Testis (tissue), 3 donors: Measurements from ENCODE around the gene RBPJ. TPM values are rescaled to one million over a fixed set of nuclear protein-coding genes. Genes with fewer than 3 reads are reported as not detected.

Experiments
- DNase-seq: peaks from one replicate; pipeline ENCODE4 v3.0.0-alpha.2; 2019
- H3K27ac ChIP-seq, 2 donors: fragments of 200-600 bp; sonication (generic); one replicate each; pipeline ENCODE4 v1.5.1; 2019
- H3K27me3 ChIP-seq: fragments of 200-600 bp; sonication (generic); one replicate; pipeline ENCODE4 v1.5.1; 2019
- H3K36me3 ChIP-seq: fragments of 200-600 bp; sonication (generic); one replicate; pipeline ENCODE4 v1.5.1; 2017; ENCODE audit warnings: low read depth; ENCODE audit errors: missing control alignments
- H3K4me1 ChIP-seq: fragments of 200-600 bp; sonication (generic); one replicate; pipeline ENCODE4 v1.5.1; 2019
- H3K4me3 ChIP-seq, 2 donors: fragments of 200-600 bp; sonication (generic); one replicate each; pipeline ENCODE4 v1.5.1; 2017 to 2019
- H3K9me3 ChIP-seq: fragments of 200-600 bp; sonication (generic); one replicate; pipeline ENCODE4 v1.5.1; 2017
- CTCF ChIP-seq, 3 experiments: fragments of 450-650 bp in 2 of 3; fragments of 200-600 bp in 1 of 3; sonication (generic) in 1 of 3; IDR thresholded peaks; one replicate each; pipeline ENCODE4 v1.5.1; 2016 to 2019; ENCODE audit warnings: antibody characterized with exemption in 3 of 3, mild to moderate bottlenecking in 2 of 3, moderate library complexity in 1 of 3
- POLR2A ChIP-seq: fragments of 450-650 bp; IDR thresholded peaks from one replicate; pipeline ENCODE4 v1.6.1; 2017; ENCODE audit warnings: antibody characterized with exemption, mild to moderate bottlenecking, moderate library complexity
- WGBS, 2 donors: methylation state at CpG; one replicate each; pipeline ENCODE4 v1.1.5; 2018; 5-methylcytosine and 5-hydroxymethylcytosine counted together
- intact Hi-C: fragments of 100-400 bp; cut with DNase I; formaldehyde crosslinking; loops from one replicate; pipeline ENCODE4 v1.15.1; 2023; ENCODE audit warnings: low total_unique reads
- polyA plus RNA-seq: library from polyadenylated mRNA; stranded (reverse); fragments of 350-450 nt; fragmentation: Illumina TruSeq; extraction: RNeasy Lipid Tissue Mini Kit (QIAGEN cat#74804); gene quantifications from one replicate; pipeline ENCODE4 v1.2.3, GENCODE V29; 2014; ENCODE audit warnings: low read depth, low replicate concordance; ENCODE audit not compliant: insufficient read depth
- total RNA-seq, 2 donors: library from RNA; depleted of rRNA; stranded (reverse); fragments of >200 nt; gene quantifications; one replicate each; pipeline ENCODE4 v1.2.3, GENCODE V29; 2016

RBPJ gene
- total and polyA plus RNA-seq, 3 donors from 2014 or later: 57.7 to 75.8 (median 71.6) TPM

GRCh38 chr4:26287756-26288155 is 33.1 kb upstream of the RBPJ start:
- Histone ChIP-seq H3K36me3 (no peaks in the 10 kb centered on the region), H3K27ac (no peak overlapping the region), H3K4me3 (no peak overlapping the region), H3K4me1 (no peaks in the 10 kb centered on the region), H3K9me3 (no peaks in the 10 kb centered on the region), H3K27me3 (no peaks in the 10 kb centered on the region)
- 91 to 93% methylated on average over 1 of the region's 1 CpG for WGBS, 2 donors
- no peak for DNase-seq
- no peak for TF ChIP-seq CTCF (IDR thresholded peaks at IDR 0.05)
- TF ChIP-seq POLR2A: no peak
- intact Hi-C loops: no loop called here

GRCh38 chr4:26288355-26288909 is 32.4 kb upstream of the RBPJ start:
- H3K36me3 ChIP-seq: no peaks in the 10 kb centered on the region
- TF ChIP-seq POLR2A (no peak), CTCF (IDR thresholded peaks at IDR 0.05) (no peak)
- H3K9me3 ChIP-seq: no peaks in the 10 kb centered on the region
- no peaks in the 10 kb centered on the region for H3K4me1 ChIP-seq
- DNase-seq: no peak
- H3K27me3 ChIP-seq: no peaks in the 10 kb centered on the region
- 89 to 93% methylated on average over 4 of the region's 4 CpGs for WGBS, 2 donors
- intact Hi-C loops: no loop called here
- H3K27ac ChIP-seq: no peak overlapping the region
- H3K4me3 ChIP-seq: no peak overlapping the region

GRCh38 chr4:26289401-26289800 is 31.4 kb upstream of the RBPJ start:
- H3K27me3 ChIP-seq: no peaks in the 10 kb centered on the region
- H3K9me3 ChIP-seq: no peaks in the 10 kb centered on the region
- H3K36me3 ChIP-seq: no peaks in the 10 kb centered on the region
- no peak overlapping the region for H3K4me3 ChIP-seq
- no peak for DNase-seq
- intact Hi-C loops: no loop called here
- 88 to 91% methylated on average over 4 of the region's 4 CpGs for WGBS, 2 donors
- H3K27ac ChIP-seq: no peak overlapping the region
- no peak for TF ChIP-seq CTCF (IDR thresholded peaks at IDR 0.05)
- no peak for TF ChIP-seq POLR2A
- H3K4me1 ChIP-seq: no peaks in the 10 kb centered on the region

GRCh38 chr4:26290321-26290720 is 30.5 kb upstream of the RBPJ start:
- TF ChIP-seq CTCF (IDR thresholded peaks at IDR 0.05) (no peak), POLR2A (no peak)
- DNase-seq: no peak
- 62 to 63% methylated on average over 3 of the region's 3 CpGs for WGBS, 2 donors

GRCh38 chr4:26294904-26295303 is 25.9 kb upstream of the RBPJ start:
- Histone ChIP-seq H3K4me3 (no peak overlapping the region), H3K36me3 (no peaks in the 10 kb centered on the region), H3K27ac (no peak overlapping the region), H3K9me3 (no peaks in the 10 kb centered on the region), H3K27me3 (no peaks in the 10 kb centered on the region), H3K4me1 (no peaks in the 10 kb centered on the region)
- intact Hi-C loops: no loop called here
- WGBS, 2 donors: 91 to 95% methylated on average over 5 of the region's 5 CpGs
- DNase-seq: no peak
- TF ChIP-seq CTCF (IDR thresholded peaks at IDR 0.05) (no peak), POLR2A (no peak)

More at GRCh38 chr4:26290321-26290720, 30.5 kb upstream of the RBPJ start:
- no peaks in the 10 kb centered on the region for H3K36me3 ChIP-seq
- no peak overlapping the region for H3K27ac ChIP-seq
- H3K4me3 ChIP-seq: no peak overlapping the region
- intact Hi-C loops: no loop called here
- no peaks in the 10 kb centered on the region for H3K27me3 ChIP-seq
- no peaks in the 10 kb centered on the region for H3K9me3 ChIP-seq
- no peaks in the 10 kb centered on the region for H3K4me1 ChIP-seq
